ENCODE data around the gene SDK1. TPM values are rescaled to one million over a fixed set of nuclear protein-coding genes. Genes with fewer than 3 reads are reported as not detected.

The SDK1 gene
- polyA plus RNA-seq, 2 donors = 0.33 to 0.47 TPM

DNA sequence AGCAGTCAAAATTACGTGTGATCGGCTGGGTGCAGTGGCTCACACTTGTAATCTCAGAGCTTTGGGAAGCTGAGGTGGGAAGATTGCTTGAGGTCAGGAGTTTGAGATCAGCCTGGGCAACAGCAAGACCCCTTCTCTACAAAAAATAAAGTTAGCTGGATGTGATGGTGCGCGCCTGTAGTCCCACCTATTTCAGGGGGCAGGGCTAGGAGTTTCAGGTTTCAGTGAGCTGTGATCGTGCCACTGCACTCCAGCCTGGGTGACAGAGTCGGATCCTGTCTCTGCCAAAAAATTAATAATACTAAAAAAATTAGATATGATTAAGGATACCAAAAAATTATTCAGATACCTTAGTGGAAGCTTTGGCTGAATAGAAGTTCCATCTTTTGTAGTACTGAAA, 136.4 kb downstream of the SDK1 start:
- no peaks in the 10 kb centered on the region for H3K4me1 ChIP-seq (ENCODE audit: control insufficient read depth in 2 of 2, insufficient read depth in 2 of 2, low read length in 1 of 2)
- H3K27ac ChIP-seq (ENCODE audit: low read depth in 2 of 2, low read length in 1 of 2) = no peak overlapping the region
- 82 to 86% methylated on average over 6 of the region's 6 CpGs for WGBS, 2 donors
- H3K27me3 ChIP-seq (ENCODE audit: control insufficient read depth in 1 of 2, insufficient read depth in 2 of 2, low read length in 2 of 2) = no peaks in the 10 kb centered on the region
- no peaks in the 10 kb centered on the region for H3K36me3 ChIP-seq (ENCODE audit: control insufficient read depth in 2 of 2, insufficient read depth in 2 of 2, low read length in 1 of 2)
- H3K4me3 ChIP-seq (ENCODE audit: low read depth in 1 of 2, low read length in 2 of 2) = no peak overlapping the region
- H3K9me3 ChIP-seq (ENCODE audit: control insufficient read depth in 2 of 2, insufficient read depth in 1 of 2, low read depth in 1 of 2, low read length in 1 of 2) = no peaks in the 10 kb centered on the region

GRCh38 chr7:3438352-3438751, 137.3 kb downstream of the SDK1 start:
- Histone ChIP-seq H3K4me1 (ENCODE audit: control insufficient read depth in 2 of 2, insufficient read depth in 2 of 2, low read length in 1 of 2) (no peaks in the 10 kb centered on the region), H3K27me3 (ENCODE audit: control insufficient read depth in 1 of 2, insufficient read depth in 2 of 2, low read length in 2 of 2) (no peaks in the 10 kb centered on the region), H3K9me3 (ENCODE audit: control insufficient read depth in 2 of 2, insufficient read depth in 1 of 2, low read depth in 1 of 2, low read length in 1 of 2) (no peaks in the 10 kb centered on the region), H3K27ac (ENCODE audit: low read depth in 2 of 2, low read length in 1 of 2) (no peak overlapping the region), H3K36me3 (ENCODE audit: control insufficient read depth in 2 of 2, insufficient read depth in 2 of 2, low read length in 1 of 2) (no peaks in the 10 kb centered on the region), H3K4me3 (ENCODE audit: low read depth in 1 of 2, low read length in 2 of 2) (no peak overlapping the region)
- WGBS, 2 donors = 87 to 89% methylated on average over 4 of the region's 4 CpGs

GRCh38 chr7:3439333-3440030, 138.4 kb downstream of the SDK1 start:
- H3K9me3 ChIP-seq (ENCODE audit: control insufficient read depth in 2 of 2, insufficient read depth in 1 of 2, low read depth in 1 of 2, low read length in 1 of 2) = no peaks in the 10 kb centered on the region
- no peaks in the 10 kb centered on the region for H3K36me3 ChIP-seq (ENCODE audit: control insufficient read depth in 2 of 2, insufficient read depth in 2 of 2, low read length in 1 of 2)
- no peak overlapping the region for H3K4me3 ChIP-seq (ENCODE audit: low read depth in 1 of 2, low read length in 2 of 2)
- H3K27me3 ChIP-seq (ENCODE audit: control insufficient read depth in 1 of 2, insufficient read depth in 2 of 2, low read length in 2 of 2) = no peaks in the 10 kb centered on the region
- WGBS, 2 donors = 72 to 76% methylated on average over 3 of the region's 3 CpGs
- H3K27ac ChIP-seq (ENCODE audit: low read depth in 2 of 2, low read length in 1 of 2) = no peak overlapping the region
- H3K4me1 ChIP-seq (ENCODE audit: control insufficient read depth in 2 of 2, insufficient read depth in 2 of 2, low read length in 1 of 2) = no peaks in the 10 kb centered on the region

DNA sequence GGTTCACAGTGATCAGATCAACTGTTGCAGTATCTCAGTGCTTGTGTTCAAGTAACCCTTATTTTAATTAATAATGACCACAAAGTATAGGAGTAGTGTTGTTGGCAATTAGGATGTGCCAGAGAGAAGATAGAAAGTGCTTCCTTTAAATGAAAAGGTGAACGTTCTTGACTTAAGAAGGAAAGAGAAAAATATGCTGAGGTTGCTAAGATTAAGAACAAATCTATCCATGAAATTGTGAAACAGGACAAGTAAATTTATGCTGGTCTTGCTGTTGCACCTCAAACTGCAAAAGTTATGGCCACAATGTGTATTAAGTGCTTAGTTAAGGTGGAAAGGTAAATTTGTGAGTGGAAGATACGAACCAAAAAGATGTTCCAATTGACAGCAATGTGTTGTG, 139.5 kb downstream of the SDK1 start:
- Histone ChIP-seq H3K4me1 (ENCODE audit: control insufficient read depth in 2 of 2, insufficient read depth in 2 of 2, low read length in 1 of 2) (no peaks in the 10 kb centered on the region), H3K27me3 (ENCODE audit: control insufficient read depth in 1 of 2, insufficient read depth in 2 of 2, low read length in 2 of 2) (no peaks in the 10 kb centered on the region), H3K27ac (ENCODE audit: low read depth in 2 of 2, low read length in 1 of 2) (no peak overlapping the region), H3K4me3 (ENCODE audit: low read depth in 1 of 2, low read length in 2 of 2) (no peak overlapping the region), H3K9me3 (ENCODE audit: control insufficient read depth in 2 of 2, insufficient read depth in 1 of 2, low read depth in 1 of 2, low read length in 1 of 2) (no peaks in the 10 kb centered on the region), H3K36me3 (ENCODE audit: control insufficient read depth in 2 of 2, insufficient read depth in 2 of 2, low read length in 1 of 2) (no peaks in the 10 kb centered on the region)
- 61 to 66% methylated on average over 2 of the region's 2 CpGs for WGBS, 2 donors

DNA sequence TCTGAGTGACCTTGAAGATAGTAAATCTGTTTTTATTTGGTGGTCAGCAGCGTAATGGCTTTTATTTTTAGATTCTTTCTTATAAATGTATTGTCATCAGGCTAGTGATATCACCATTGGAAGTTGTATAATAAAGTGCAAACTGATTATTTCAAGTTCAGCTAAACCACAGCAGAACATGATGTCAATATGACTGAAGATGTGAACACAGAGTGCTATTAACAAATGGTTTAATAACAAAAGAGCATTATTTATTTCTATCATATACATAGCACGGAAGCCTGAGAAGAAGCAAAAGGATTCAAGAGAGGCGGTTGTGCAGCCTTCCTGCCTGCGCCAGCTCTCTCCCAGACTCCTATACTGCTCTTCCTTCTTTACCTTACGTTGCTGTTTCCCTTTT, 142.7 kb downstream of the SDK1 start:
- Histone ChIP-seq H3K9me3 (ENCODE audit: control insufficient read depth in 2 of 2, insufficient read depth in 1 of 2, low read depth in 1 of 2, low read length in 1 of 2) (no peaks in the 10 kb centered on the region), H3K36me3 (ENCODE audit: control insufficient read depth in 2 of 2, insufficient read depth in 2 of 2, low read length in 1 of 2) (no peaks in the 10 kb centered on the region), H3K4me3 (ENCODE audit: low read depth in 1 of 2, low read length in 2 of 2) (no peak overlapping the region), H3K4me1 (ENCODE audit: control insufficient read depth in 2 of 2, insufficient read depth in 2 of 2, low read length in 1 of 2) (no peaks in the 10 kb centered on the region), H3K27me3 (ENCODE audit: control insufficient read depth in 1 of 2, insufficient read depth in 2 of 2, low read length in 2 of 2) (no peaks in the 10 kb centered on the region), H3K27ac (ENCODE audit: low read depth in 2 of 2, low read length in 1 of 2) (no peak overlapping the region)
- 89 to 92% methylated on average over 5 of the region's 5 CpGs for WGBS, 2 donors

- Histone ChIP-seq H3K9me3 (ENCODE audit: control insufficient read depth in 2 of 2, insufficient read depth in 1 of 2, low read depth in 1 of 2, low read length in 1 of 2) (no peaks in the 10 kb centered on the region), H3K27ac (ENCODE audit: low read depth in 2 of 2, low read length in 1 of 2) (no peak overlapping the region), H3K4me3 (ENCODE audit: low read depth in 1 of 2, low read length in 2 of 2) (no peak overlapping the region), H3K27me3 (ENCODE audit: control insufficient read depth in 1 of 2, insufficient read depth in 2 of 2, low read length in 2 of 2) (no peaks in the 10 kb centered on the region), H3K4me1 (ENCODE audit: control insufficient read depth in 2 of 2, insufficient read depth in 2 of 2, low read length in 1 of 2) (no peaks in the 10 kb centered on the region), H3K36me3 (ENCODE audit: control insufficient read depth in 2 of 2, insufficient read depth in 2 of 2, low read length in 1 of 2) (no peaks in the 10 kb centered on the region)
- WGBS, 2 donors = 81 to 92% methylated on average over 2 of the region's 2 CpGs
These were observed 145.7 kb downstream of the SDK1 start for GRCh38 chr7:3446786-3447185.

- 72 to 78% methylated on average over 4 of the region's 4 CpGs for WGBS, 2 donors
- H3K27me3 ChIP-seq (ENCODE audit: control insufficient read depth in 1 of 2, insufficient read depth in 2 of 2, low read length in 2 of 2) = no peaks in the 10 kb centered on the region
- no peak overlapping the region for H3K4me3 ChIP-seq (ENCODE audit: low read depth in 1 of 2, low read length in 2 of 2)
- no peak overlapping the region for H3K27ac ChIP-seq (ENCODE audit: low read depth in 2 of 2, low read length in 1 of 2)
- H3K36me3 ChIP-seq (ENCODE audit: control insufficient read depth in 2 of 2, insufficient read depth in 2 of 2, low read length in 1 of 2) = no peaks in the 10 kb centered on the region
- no peaks in the 10 kb centered on the region for H3K4me1 ChIP-seq (ENCODE audit: control insufficient read depth in 2 of 2, insufficient read depth in 2 of 2, low read length in 1 of 2)
- H3K9me3 ChIP-seq (ENCODE audit: control insufficient read depth in 2 of 2, insufficient read depth in 1 of 2, low read depth in 1 of 2, low read length in 1 of 2) = no peaks in the 10 kb centered on the region
These were observed 150.6 kb downstream of the SDK1 start for GRCh38 chr7:3451701-3452100.

- Histone ChIP-seq H3K27ac (ENCODE audit: low read depth in 2 of 2, low read length in 1 of 2) (no peak overlapping the region), H3K4me1 (ENCODE audit: control insufficient read depth in 2 of 2, insufficient read depth in 2 of 2, low read length in 1 of 2) (no peaks in the 10 kb centered on the region), H3K27me3 (ENCODE audit: control insufficient read depth in 1 of 2, insufficient read depth in 2 of 2, low read length in 2 of 2) (no peaks in the 10 kb centered on the region), H3K9me3 (ENCODE audit: control insufficient read depth in 2 of 2, insufficient read depth in 1 of 2, low read depth in 1 of 2, low read length in 1 of 2) (no peaks in the 10 kb centered on the region), H3K36me3 (ENCODE audit: control insufficient read depth in 2 of 2, insufficient read depth in 2 of 2, low read length in 1 of 2) (no peaks in the 10 kb centered on the region), H3K4me3 (ENCODE audit: low read depth in 1 of 2, low read length in 2 of 2) (no peak overlapping the region)
- WGBS, 2 donors = 84 to 92% methylated on average over 3 of the region's 3 CpGs
These were observed 152.3 kb downstream of the SDK1 start for GRCh38 chr7:3453398-3453797.

GRCh38 chr7:3455806-3456595, 154.9 kb downstream of the SDK1 start:
- no peak overlapping the region for H3K4me3 ChIP-seq (ENCODE audit: low read depth in 1 of 2, low read length in 2 of 2)
- no peaks in the 10 kb centered on the region for H3K9me3 ChIP-seq (ENCODE audit: control insufficient read depth in 2 of 2, insufficient read depth in 1 of 2, low read depth in 1 of 2, low read length in 1 of 2)
- H3K36me3 ChIP-seq (ENCODE audit: control insufficient read depth in 2 of 2, insufficient read depth in 2 of 2, low read length in 1 of 2) = no peaks in the 10 kb centered on the region
- H3K27me3 ChIP-seq (ENCODE audit: control insufficient read depth in 1 of 2, insufficient read depth in 2 of 2, low read length in 2 of 2) = no peaks in the 10 kb centered on the region
- no peaks in the 10 kb centered on the region for H3K4me1 ChIP-seq (ENCODE audit: control insufficient read depth in 2 of 2, insufficient read depth in 2 of 2, low read length in 1 of 2)
- 90 to 92% methylated on average over 1 of the region's 1 CpG for WGBS, 2 donors
- no peak overlapping the region for H3K27ac ChIP-seq (ENCODE audit: low read depth in 2 of 2, low read length in 1 of 2)

GRCh38 chr7:3459111-3459510, 158.1 kb downstream of the SDK1 start:
- Histone ChIP-seq H3K9me3 (ENCODE audit: control insufficient read depth in 2 of 2, insufficient read depth in 1 of 2, low read depth in 1 of 2, low read length in 1 of 2) (no peaks in the 10 kb centered on the region), H3K27ac (ENCODE audit: low read depth in 2 of 2, low read length in 1 of 2) (no peak overlapping the region), H3K4me1 (ENCODE audit: control insufficient read depth in 2 of 2, insufficient read depth in 2 of 2, low read length in 1 of 2) (no peaks in the 10 kb centered on the region), H3K27me3 (ENCODE audit: control insufficient read depth in 1 of 2, insufficient read depth in 2 of 2, low read length in 2 of 2) (no peaks in the 10 kb centered on the region), H3K36me3 (ENCODE audit: control insufficient read depth in 2 of 2, insufficient read depth in 2 of 2, low read length in 1 of 2) (no peaks in the 10 kb centered on the region), H3K4me3 (ENCODE audit: low read depth in 1 of 2, low read length in 2 of 2) (no peak overlapping the region)
- WGBS, 2 donors = 74 to 78% methylated on average over 2 of the region's 2 CpGs

All from esophagus (tissue), 2 donors.